HEK293T (cell line): ENCODE data around the gene SYT2.

Experiments
- CTCF ChIA-PET: fragments of 350-600 bp; formaldehyde crosslinking; extraction: SDS; loops from one replicate; lab custom pipeline; 2021; ENCODE audit warnings: antibody characterized with exemption, inconsistent platforms; lab: Yijun Ruan, JAX
- POLR2A ChIA-PET: fragments of 350-600 bp; formaldehyde crosslinking; extraction: SDS; loops from one replicate; lab custom pipeline; 2020; ENCODE audit warnings: antibody characterized with exemption, inconsistent platforms; lab: Yijun Ruan, JAX
- DNase-seq: peaks from one replicate; pipeline ENCODE4 v3.0.0; 2012; ENCODE audit warnings: mixed read lengths; ENCODE audit errors: extremely low spot score
- ARNT ChIP-seq: fragments of 450-650 bp; IDR thresholded peaks from 2 replicates; pipeline ENCODE4 v1.6.1; 2017; ENCODE audit warnings: mild to moderate bottlenecking
- BHLHE40 ChIP-seq: fragments of 450-650 bp; IDR thresholded peaks from 2 replicates; pipeline ENCODE4 v1.6.1; 2016; ENCODE audit warnings: mild to moderate bottlenecking, moderate library complexity, borderline replicate concordance
- CTBP1 ChIP-seq: fragments of 450-650 bp; IDR thresholded peaks from 2 replicates; pipeline ENCODE4 v1.6.1; 2016; ENCODE audit warnings: borderline replicate concordance
- ELF4 ChIP-seq: fragments of 450-650 bp; IDR thresholded peaks from 2 replicates; pipeline ENCODE4 v1.6.1; 2017; ENCODE audit warnings: antibody characterized with exemption
- FOXA1 ChIP-seq: fragments of 450-650 bp; IDR thresholded peaks from 2 replicates; pipeline ENCODE4 v1.6.1; 2016; ENCODE audit warnings: mild to moderate bottlenecking
- FOXK2 ChIP-seq: fragments of 450-650 bp; IDR thresholded peaks from 2 replicates; pipeline ENCODE4 v1.6.1; 2016; ENCODE audit warnings: mild to moderate bottlenecking
- FOXM1 ChIP-seq: fragments of 450-650 bp; IDR thresholded peaks from 2 replicates; pipeline ENCODE4 v1.6.1; 2017; ENCODE audit warnings: mild to moderate bottlenecking, borderline replicate concordance
- HDGF ChIP-seq: fragments of 450-650 bp; IDR thresholded peaks from 2 replicates; pipeline ENCODE4 v1.6.1; 2017; ENCODE audit warnings: antibody characterized with exemption, borderline replicate concordance
- L3MBTL2 ChIP-seq: fragments of 450-650 bp; conservative IDR thresholded peaks from 2 replicates; pipeline ENCODE4 v1.6.1; 2016; ENCODE audit warnings: mild to moderate bottlenecking
- LEF1 ChIP-seq: fragments of 450-650 bp; IDR thresholded peaks from 2 replicates; pipeline ENCODE4 v1.6.1; 2017; ENCODE audit warnings: mild to moderate bottlenecking, borderline replicate concordance
- NFRKB ChIP-seq: fragments of 450-650 bp; IDR thresholded peaks from 2 replicates; pipeline ENCODE4 v1.6.1; 2016; ENCODE audit warnings: mild to moderate bottlenecking, moderate library complexity
- PKNOX1 ChIP-seq: fragments of 450-650 bp; IDR thresholded peaks from 2 replicates; pipeline ENCODE4 v1.6.1; 2016
- SP1 ChIP-seq: fragments of 450-650 bp; IDR thresholded peaks from 2 replicates; pipeline ENCODE4 v1.6.1; 2017
- SUZ12 ChIP-seq: fragments of 450-650 bp; IDR thresholded peaks from 2 replicates; pipeline ENCODE4 v1.6.1; 2016; ENCODE audit warnings: mild to moderate bottlenecking
- TARDBP ChIP-seq: fragments of 450-650 bp; IDR thresholded peaks from 2 replicates; pipeline ENCODE4 v1.6.1; 2016
- ZNF384 ChIP-seq: fragments of 450-650 bp; IDR thresholded peaks from 2 replicates; pipeline ENCODE4 v1.6.1; 2016

Gene SYT2

GRCh38 chr1:202649553-202650392, 60.5 kb downstream of the SYT2 start:
- ChIA-PET POLR2A (no interaction called here), CTCF (interaction anchor here (0.8 to 0.9 kb wide), 2 partner anchors 10 to 70 kb away, joined by 3 read pairs; no protein-coding TSS in a partner anchor)
- no peak for TF ChIP-seq ARNT
- no peak for TF ChIP-seq FOXA1
- TF ChIP-seq HDGF: no peak
- TF ChIP-seq SUZ12: no peak
- TF ChIP-seq TARDBP: no peak
- no peak for TF ChIP-seq CTBP1
- TF ChIP-seq FOXM1: no peak
- no peak for TF ChIP-seq SP1
- TF ChIP-seq BHLHE40: no peak
- TF ChIP-seq ZNF384: no peak
- no peak for DNase-seq

GRCh38 chr1:202648605-202649226, 61.5 kb downstream of the SYT2 start:
- ChIA-PET POLR2A (no interaction called here), CTCF (interaction anchor here (1.0 to 1.1 kb wide), 2 partner anchors 12 to 51 kb away, joined by 3 to 4 read pairs; no protein-coding TSS in a partner anchor)
- no peak for TF ChIP-seq ELF4
- no peak for TF ChIP-seq SP1
- TF ChIP-seq SUZ12: no peak
- TF ChIP-seq CTBP1: no peak
- no peak for TF ChIP-seq FOXK2
- TF ChIP-seq TARDBP: no peak
- no peak for TF ChIP-seq ZNF384
- TF ChIP-seq PKNOX1: no peak; the same call in 1 of the 2 replicates
- TF ChIP-seq L3MBTL2: no peak
- no peak for TF ChIP-seq FOXM1
- TF ChIP-seq FOXA1: no peak
- TF ChIP-seq NFRKB: no peak
- TF ChIP-seq HDGF: no peak
- no peak for TF ChIP-seq ARNT
- no peak for TF ChIP-seq BHLHE40
- no peak for TF ChIP-seq LEF1
- no peak for DNase-seq

DNA sequence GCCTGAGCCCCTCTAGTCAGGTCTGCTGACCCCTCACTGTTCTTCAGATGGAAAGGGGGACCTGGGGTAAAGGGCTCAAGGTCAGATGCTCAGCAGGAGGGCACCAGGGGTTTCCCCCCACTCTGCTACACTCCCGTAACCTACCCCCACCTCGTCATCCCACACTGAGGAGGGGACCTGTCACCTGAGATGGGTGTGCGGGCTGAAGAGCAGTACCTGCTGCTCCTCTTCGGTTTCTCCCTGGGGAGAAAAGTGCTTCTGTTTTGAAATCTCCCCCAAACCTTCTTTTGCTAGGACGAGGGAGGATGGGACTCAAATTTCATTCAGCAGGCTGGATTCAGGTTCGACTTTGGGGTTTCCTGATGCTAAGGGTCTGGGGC, 65.2 kb downstream of the SYT2 start:
- TF ChIP-seq FOXA1: no peak
- TF ChIP-seq FOXK2: no peak
- TF ChIP-seq FOXM1: no peak
- TF ChIP-seq LEF1: no peak
- TF ChIP-seq BHLHE40: no peak
- no peak for TF ChIP-seq SUZ12
- TF ChIP-seq TARDBP: no peak
- TF ChIP-seq CTBP1: no peak
- no peak for TF ChIP-seq HDGF
- no peak for TF ChIP-seq ZNF384
- TF ChIP-seq SP1: no peak
- CTCF ChIA-PET: no interaction called here

GRCh38 chr1:202644219-202645096, 65.8 kb downstream of the SYT2 start:
- TF ChIP-seq PKNOX1: no peak
- no peak for TF ChIP-seq FOXM1
- TF ChIP-seq SUZ12: no peak
- TF ChIP-seq HDGF: no peak
- no peak for TF ChIP-seq ARNT
- TF ChIP-seq SP1: no peak
- no peak for TF ChIP-seq FOXK2
- no peak for TF ChIP-seq TARDBP
- no peak for TF ChIP-seq NFRKB
- no peak for TF ChIP-seq ELF4
- no peak for TF ChIP-seq LEF1
- TF ChIP-seq BHLHE40: no peak
- no peak for TF ChIP-seq FOXA1
- TF ChIP-seq L3MBTL2: no peak
- TF ChIP-seq ZNF384: no peak
- TF ChIP-seq CTBP1: no peak
- CTCF ChIA-PET: no interaction called here
- no peak for DNase-seq
- POLR2A ChIA-PET: no interaction called here

More for the DNA sequence above, 65.2 kb downstream of the SYT2 start:
- POLR2A ChIA-PET: no interaction called here
- no peak for DNase-seq

DNA sequence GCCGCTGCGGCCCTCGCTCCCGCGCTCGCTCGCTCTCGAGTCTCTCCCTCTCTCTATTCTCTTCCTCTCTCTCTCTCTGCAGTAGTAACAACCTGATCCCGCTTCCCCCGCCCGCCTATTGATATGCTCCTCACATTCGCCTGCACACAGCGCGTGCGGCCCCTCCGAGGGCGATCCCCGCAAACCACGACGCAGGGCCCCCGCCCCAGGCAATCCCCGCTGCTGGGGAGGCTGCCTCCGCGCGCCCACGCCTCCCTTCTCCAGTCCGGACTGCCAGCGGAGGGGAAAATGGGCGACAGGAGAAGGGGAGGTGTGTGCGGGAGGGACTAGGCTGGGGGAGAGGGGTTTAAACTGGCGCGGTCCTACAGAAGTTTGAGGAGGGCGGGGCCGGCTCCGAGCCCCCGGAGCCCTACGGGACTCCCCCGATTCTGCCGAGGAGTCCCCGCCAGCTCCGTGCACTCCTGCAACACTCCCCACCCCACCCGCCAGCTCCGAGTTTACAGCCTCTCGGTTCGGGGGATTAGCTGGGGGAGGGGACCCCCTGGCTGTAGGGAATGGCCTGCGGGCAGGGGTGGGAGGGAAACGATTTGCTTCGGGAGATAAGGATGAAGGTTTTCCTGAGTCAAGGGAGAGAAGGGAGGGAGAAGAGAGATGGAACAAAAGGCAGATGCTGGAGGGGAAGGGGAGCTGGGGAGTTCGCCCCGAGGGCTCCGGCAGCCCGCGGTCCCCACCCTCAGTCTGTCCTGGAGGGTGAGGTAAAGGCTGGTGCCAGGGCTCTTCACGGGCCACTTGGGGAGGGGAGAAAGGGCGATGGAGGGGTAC, 66.6 kb downstream of the SYT2 start:
- ChIA-PET CTCF (no interaction called here), POLR2A (no interaction called here)
- DNase-seq: peak; percentile 28
- TF ChIP-seq L3MBTL2 (peak; percentile 68; the same call in 1 of the 2 replicates), SUZ12 (no peak)
